GM21423 (cell line): ENCODE results near the gene ACSM2B.
"Not testable (repeated sequence)": the region's sequence is repeated elsewhere in the genome, so short reads cannot be mapped to it uniquely, and the experiment has no call there.

Experiments used
- ATAC-seq: cut with Tn5 transposase; IDR thresholded peaks from one replicate; pipeline ENCODE4 v1.9.1; 2021; ENCODE audit warnings: mild to moderate bottlenecking, moderate library complexity; ENCODE audit not compliant: unreplicated experiment

Gene ACSM2B

DNA sequence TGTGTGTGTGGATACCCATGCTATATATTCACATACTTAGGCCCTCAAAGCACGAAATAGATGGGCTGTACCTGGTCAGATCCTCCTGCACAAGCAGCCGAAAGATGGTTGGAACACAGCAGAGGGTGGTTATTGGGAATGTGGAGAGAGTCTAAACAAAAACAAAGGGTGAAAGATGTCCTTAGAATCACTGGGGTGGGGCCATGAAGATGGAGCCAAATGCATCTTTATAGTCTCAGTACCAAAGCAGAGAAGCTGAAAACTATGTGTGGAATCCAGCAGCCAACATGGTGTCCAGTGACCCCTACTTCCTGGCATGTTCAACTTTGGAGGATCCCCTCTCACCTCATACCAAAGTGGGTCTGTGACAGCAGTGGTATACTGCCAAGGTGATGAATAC is 19.5 kb upstream of the ACSM2B start:
- ATAC-seq, result not testable (repeated sequence)

DNA sequence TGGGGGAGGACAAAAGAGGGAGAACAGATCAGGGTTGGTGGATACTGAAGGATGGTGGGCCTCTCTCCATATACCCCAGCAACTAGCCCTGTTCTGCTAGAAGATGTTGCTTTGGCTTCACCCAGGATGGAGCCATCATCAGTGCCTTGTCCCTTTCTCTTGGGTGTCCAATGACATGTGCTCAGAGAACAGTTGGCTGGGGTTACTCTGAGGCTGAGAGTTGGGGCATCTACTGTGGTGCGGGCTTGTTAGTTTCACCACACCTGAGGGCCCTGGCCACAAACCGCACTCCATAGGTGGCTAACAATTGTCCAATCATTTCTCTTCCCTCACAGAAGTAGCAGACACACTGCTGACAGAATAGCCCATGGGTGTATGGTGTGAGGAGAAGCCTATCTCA is 18.9 kb upstream of the ACSM2B start:
- ATAC-seq, result not testable (repeated sequence)

DNA sequence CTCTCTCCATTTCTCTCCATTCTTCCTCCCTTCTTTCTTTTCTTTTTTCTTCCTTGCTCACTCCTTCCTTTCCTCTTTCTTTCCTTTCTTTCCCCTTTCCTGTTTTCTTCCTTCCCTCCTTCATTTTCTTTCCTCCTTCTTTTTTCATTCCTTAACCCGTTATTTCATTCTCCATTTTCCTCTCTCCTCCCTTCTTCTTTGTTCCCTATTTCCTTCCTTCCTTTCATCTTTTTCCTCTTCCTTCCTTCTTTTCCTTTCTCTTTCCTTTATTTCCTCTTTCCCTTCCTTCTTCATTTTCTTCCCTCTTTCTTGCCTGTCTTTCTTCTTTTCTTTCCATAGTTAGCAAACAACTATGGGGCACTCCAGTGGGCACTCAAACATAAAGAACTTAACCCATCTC is 16.6 kb upstream of the ACSM2B start:
- not testable (repeated sequence) for ATAC-seq

DNA sequence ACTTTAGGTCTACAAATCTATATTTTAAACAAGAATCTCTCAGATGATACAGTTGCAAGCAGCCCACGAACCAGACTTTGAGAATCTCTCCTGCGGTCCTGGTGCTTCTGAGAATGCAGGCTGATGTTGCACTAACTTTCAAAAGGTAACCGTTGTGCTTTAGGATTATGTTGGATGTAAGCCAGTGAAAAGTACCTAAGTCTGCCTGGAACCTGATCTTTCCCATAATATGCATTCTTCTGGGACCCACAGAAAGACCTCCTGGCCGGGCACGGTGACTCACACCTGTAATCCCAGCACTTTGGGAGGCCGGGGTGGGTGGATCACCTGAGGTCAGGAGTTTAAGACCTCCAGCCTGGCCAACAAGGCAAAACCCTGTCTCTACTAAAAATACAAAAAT is 13.3 kb upstream of the ACSM2B start:
- ATAC-seq, result not testable (repeated sequence)

DNA sequence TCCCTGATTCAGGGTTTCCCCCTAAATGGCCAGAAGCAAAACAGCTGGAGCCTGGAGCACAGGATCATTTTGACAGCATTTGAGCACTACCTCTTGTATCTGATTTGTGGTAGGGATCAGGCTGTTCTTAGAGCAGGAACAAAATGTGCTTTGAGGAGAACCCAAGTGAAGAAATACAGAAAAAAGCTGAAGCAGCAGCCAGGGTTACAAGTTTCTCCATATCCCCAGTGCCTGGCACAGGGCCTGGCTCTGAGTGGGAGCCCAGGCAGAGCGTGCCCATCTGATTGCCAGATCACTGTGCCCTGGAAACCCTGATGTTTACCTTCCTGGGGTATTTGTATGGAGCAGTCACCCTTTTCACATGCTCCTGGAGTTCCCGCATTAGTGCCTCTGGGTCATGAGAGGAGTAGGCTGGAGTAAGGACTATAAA is 11.5 kb upstream of the ACSM2B start:
- ATAC-seq, result not testable (repeated sequence)

DNA sequence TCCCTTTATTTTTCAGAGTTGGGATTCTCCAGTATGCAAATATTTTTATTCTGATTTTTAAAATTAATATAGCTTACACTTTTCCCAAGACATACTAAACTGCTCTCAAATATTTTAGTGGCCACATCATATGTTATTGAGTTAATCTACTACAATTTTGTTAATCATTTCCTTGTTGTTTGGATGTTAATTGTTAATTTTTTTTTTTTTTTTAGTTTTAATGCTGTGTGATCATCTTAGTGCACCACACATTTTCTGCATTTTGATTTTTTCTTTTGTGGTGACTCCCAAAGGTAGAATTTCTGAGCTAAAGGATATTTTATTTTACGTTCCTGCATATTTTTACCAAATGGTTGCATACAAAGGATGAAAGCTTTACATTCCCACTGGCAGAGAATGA is 10.5 kb upstream of the ACSM2B start:
- not testable (repeated sequence) for ATAC-seq

DNA sequence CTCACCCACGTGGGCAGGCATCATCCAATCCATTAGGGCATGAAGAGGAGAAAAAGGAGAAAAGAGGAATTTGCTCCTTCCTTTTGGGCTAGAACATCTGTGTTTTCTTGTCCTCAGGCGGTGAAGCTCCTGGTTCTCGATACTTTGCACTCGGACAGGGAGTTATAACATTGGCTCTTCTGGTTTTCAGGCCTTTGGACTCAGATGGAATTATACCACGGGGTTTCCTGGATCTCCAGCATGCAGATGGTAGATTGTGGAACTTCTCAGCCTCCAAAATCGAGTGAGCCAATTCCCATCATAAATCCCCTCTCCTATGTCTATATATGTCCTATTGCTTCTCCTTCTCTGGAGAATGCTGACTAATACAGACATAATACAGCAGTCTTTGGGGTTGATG is 9.9 kb upstream of the ACSM2B start:
- not testable (repeated sequence) for ATAC-seq

DNA sequence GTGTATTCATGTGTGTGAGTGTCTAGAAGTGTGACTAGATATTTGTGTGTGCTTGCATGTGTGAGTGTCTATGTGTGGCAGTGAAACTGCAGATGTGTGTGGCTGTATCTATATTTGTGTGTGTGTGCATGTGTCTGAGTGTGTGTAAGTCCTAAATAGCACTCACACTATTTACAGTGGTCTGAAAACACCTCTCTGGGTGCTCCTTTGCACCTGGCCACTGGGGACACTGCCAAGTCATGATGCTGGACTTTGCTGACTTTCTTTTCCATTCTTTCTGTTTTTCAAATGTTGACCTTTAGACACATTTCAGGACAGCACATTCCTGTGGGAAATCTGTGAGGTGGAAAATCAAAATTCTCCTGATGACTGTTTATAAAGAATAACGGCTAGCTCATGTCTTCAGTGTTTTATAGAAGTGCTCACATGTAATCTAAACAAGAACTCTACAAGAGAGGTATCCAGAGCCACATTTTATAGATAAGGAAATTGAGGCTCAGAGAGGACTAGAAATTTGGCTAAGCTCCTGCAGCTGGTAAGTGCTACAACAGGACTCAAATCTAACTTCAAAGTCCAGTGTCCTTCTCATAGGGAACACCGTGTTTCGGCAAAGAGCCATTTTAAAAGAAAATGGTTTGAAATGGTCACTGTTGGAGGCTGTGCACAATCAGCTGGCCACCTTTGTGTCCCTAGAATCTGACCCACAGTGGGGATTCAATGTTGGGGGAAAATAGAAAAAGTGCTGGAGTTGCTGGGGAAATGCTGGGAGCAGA is 4.5 kb upstream of the ACSM2B start:
- not testable (repeated sequence) for ATAC-seq

DNA sequence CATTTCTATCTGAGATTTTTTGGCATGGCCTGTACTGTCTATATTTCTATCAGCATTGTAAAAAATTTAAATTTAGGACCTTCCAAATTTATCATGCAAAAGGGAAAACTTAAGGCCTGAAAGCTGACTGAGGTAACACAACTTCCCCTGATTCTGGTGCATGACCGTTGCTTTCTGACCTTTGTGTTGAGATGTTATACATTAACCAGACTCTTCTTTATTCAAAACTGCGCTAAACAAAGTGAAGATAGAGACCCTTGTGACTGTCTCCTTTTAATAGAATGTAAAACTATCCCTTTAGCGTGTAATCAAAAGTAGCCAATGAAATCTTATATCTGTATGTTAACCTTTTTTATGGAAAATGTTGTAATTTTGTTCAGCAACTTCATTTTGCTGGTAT is 1.9 kb upstream of the ACSM2B start:
- ATAC-seq, result not testable (repeated sequence)

DNA sequence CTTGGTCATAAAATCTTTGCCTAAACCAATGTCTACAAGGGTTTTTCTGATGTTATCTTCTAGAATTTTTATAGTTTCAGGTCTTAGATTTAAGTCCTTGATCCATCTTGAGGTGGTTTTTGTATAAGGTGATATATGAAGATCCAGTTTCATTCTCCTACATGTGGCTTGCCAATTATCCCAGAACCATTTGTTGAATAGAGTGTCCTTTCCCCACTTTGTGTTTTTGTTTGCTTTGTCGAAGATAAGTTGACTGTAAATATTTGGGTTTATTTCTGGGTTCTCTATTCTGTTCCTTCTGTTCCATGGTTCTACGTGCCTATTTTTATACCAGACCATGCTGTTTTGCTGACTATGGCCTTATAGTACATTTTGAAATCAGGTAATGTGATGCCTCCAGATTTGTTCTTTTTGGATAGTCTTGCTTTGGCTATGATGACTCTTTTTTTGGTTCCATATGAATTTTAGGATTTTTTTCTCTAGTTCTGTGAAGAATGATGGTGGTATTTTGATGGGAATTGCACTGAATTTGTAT is 7.0 kb downstream of the ACSM2B start:
- ATAC-seq, result not testable (repeated sequence)

DNA sequence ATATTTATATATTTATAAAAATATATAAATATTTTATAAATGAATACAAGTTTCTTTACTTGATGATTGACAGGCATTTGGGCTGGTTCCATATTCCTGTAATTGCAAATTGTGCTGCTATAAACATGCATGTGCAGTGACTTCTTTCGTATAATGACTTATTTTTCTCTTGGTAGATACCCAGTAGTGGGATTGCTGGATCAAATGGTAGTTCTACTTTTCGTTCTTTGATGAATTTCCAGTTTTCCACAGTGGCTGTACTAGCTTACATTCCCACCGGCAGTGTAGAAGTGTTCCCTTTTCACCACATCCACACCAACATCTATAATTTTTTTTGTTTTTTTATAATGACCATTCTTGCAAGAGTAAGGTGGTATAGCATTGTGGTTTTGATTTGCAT is 7.8 kb downstream of the ACSM2B start:
- no peak for ATAC-seq

DNA sequence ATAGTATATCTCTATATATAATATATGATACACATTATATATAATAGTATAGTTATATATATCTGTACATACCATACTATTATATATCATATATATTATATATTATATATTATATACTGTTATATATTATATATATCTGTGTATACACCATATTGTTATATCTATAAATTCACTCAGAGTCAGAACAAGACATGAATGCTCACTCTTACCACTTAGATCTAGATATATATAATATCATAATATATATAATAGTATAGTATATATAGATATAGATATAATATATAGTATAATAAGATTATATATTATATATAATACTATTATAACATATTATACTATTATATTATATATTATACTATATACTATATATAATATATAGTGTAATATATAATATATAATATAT is 9.3 kb downstream of the ACSM2B start:
- ATAC-seq, result no peak

DNA sequence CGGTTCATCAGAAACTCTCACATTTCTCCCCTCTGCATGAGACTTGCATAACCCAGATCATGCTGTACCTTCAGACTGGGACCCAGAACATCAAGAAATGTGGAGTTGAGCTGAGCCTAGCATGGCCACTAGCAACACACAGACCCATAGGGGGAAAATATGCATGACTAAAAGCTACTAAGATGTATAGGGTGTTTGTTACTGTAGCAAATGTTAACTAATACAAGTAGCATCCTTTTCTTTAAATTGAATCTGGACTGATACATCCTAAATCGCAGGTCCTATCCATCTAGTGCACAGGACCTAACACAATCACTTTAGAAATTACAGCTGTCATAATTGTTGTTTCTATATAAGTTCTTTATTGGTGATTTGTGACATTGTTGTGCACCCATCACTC is 10.8 kb downstream of the ACSM2B start:
- ATAC-seq, result not testable (repeated sequence)

DNA sequence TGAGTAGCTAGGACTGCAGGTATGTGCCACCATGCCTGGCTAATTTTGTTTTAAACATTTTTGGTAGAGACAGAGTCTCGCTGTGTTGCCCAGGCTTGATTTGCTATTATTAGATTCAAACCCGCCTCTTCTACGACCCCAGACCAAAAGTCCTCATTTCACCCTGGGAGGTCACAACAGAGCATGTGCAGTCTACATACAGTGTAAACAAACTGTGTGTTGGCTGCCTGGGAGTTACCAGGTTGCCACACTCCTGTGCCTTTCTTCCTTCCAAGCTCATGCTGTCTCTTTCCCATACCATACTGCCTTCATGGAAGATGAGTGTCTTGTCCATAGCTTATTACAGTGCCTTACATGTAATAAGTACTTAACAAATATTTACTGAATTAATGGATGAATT is 11.9 kb downstream of the ACSM2B start:
- ATAC-seq, result not testable (repeated sequence)

DNA sequence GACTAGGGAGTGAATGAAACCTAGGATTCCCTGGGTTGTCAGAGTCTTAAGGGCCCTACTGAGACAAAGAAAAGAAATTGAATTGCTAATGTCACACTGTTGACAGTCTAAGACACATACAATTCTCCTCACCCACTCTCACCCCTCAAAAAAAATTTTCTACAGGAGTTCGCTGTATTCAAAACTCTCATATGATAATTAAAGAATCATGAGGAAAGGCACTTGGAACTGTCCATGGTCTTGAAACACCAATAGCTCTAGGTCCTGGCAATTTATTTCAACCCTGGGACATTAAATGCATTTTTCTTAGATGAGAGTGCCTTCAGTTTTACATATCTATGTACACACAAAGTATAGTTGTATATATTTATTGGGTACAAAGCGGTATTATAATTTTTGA is 20.5 kb downstream of the ACSM2B start:
- not testable (repeated sequence) for ATAC-seq

DNA sequence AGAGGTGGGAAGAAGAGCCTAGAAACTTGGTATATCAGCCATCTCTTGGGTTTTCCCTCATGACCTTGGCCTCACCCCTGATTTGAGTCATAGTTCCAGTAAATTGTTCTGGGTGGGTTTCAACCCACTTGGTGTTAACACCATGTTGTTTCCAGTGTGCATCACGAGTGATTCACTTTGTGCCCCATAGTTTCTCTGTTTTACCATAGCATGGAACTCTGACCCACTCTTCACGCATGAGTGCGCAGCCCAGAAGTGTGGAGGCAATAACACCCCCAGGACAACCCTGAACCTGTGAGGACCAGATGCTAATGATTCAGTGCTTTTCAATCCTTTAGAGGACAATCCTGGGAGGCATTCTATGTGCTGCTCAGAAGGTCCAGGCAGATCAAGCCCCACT is 21.5 kb downstream of the ACSM2B start:
- ATAC-seq, result not testable (repeated sequence)

DNA sequence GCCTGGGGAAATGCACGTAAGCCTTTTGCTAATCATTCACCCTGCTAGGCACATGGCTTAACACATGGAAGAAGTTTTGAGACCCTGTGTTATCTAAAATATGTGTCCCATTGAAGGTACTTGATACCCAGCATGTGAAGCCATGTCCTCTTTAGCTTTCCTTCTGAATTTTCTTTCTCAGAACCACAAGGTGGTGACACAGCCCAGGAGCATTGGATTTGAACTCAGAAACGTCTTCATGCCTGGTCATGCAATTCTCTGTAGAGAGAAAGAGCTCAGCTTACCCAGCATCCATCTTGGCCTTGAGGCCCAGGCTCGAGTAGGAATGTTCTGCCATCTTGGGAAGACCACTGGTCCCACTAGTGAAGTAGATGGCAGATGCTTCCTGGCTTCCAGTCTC is 22.7 kb downstream of the ACSM2B start:
- not testable (repeated sequence) for ATAC-seq

DNA sequence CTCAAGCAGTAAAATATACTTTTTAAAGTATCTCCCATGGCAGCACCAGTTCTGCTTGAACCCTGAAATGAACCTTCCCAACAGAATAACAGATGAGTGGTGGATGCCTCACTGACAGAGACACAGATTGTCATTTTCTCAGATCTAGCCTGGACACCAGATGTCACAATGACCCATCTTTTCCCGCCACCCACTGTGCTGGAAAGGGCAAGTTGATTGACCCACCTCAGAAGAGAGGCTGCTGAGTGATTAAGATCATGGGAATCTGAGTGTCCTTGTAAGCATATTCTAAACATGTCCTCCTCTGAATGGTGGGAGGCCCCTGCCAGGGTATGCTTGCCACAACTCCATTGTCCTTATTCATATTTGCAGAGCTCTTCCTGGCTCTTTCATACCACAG is 29.2 kb downstream of the ACSM2B start:
- not testable (repeated sequence) for ATAC-seq

DNA sequence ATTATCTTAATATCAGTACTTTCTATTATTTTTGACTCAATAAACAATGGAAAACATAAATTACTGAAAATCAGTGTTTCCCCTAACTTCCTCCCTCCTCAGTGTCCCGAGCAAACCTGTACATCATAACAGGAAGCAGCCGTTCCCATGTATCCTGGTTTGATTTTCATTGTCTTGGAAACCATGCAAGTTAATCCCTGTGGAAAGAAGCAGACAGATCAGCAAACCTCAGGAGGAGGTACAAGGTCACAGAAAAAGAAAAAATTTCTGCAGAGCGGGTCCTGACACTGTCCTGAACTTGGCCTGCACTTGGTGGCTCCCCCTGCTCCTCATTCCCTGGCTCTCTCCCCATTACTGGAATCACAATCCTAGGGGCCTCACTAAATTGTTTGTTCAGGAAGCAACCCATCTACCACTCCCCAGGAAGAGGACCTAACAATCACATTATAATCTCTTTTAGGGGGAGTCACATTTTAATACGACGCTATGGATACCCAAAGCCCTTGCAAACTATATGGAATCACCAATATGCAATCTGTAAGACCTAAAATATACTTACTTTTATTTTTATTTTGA is 29.8 kb downstream of the ACSM2B start:
- ATAC-seq, result not testable (repeated sequence)

DNA sequence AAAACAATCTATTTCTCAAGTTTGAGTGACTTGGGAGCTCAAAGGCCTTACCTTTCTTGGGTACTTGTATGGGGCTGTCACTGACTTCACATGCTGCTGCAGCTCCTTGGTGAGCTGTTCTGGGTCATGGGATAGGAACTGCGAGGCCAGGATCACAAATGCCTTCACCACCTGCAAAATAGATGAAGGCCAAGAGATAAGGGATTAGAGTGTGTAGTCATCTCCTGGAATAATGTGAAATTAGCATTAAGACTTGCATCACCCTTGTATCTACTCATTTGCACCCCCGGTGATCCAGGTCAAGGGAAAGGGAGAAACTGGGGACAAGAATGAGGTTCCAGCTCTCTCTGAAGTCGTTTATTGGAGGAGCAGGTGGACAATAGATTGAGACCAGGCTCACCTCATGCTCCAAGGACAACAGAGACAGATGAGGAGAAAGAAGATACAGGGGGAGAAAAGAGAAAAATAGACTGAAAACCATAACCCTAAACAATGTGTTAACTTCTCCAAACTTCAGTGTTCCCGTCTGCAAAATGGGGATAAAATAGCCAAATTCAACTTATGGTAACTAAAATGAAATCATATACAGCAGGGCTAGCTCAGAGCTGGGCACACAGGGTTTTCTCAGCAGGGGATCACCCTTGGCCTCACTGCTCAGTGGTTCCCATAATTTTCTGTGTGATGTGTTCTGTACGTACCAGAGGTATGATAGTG is 35.4 kb downstream of the ACSM2B start:
- not testable (repeated sequence) for ATAC-seq

DNA sequence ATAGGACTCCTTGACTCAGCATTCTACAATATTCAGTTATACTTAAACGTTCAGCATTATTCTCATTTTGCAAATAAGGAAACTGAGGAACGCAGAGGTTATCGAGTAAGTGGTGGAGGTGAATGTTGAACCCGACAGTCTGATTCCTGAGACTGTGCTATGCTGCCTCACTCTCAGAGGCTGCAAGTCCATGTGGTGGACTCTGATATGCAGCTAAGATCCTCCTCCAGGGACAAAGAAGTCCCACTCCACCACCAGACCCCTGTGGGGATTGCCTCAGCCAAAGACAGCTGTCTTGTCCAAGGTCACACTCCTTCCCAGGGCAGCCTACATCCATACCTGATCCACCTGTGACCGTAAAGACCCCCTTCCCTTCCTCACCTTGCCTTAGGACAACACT is 37.5 kb downstream of the ACSM2B start:
- ATAC-seq, result no peak

DNA sequence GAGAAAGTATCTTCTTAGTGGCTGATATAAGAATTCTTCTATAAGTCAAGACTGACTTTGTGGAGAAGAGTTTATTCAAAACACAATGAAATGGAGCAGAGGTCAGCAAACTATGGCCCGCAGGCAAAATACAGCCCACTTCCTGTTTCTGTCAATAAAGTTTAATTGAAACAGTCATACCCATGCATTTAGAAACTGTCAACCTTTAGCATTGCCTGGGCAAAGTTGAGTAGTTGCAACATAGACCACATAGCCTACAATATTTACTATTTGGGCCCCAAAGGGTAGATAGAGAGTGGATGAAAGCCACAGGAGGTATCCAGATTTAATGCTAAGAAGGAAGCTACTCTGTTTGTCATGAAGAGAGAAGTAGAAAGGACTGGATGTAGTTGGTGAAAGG is 38.0 kb downstream of the ACSM2B start:
- no peak for ATAC-seq
